Measurements from ENCODE around the gene OPN1MW2.
"Not testable (repeated sequence)": the region's sequence is repeated elsewhere in the genome, so short reads cannot be mapped to it uniquely, and the experiment has no call there.

The OPN1MW2 gene

GRCh38 chrX:154263072-154263471 lies 43.5 kb downstream of the OPN1MW2 start:
- in situ Hi-C loops (cut with HindIII; ENCODE audit: low sequenced_read_pairs) = not testable (repeated sequence)

DNA sequence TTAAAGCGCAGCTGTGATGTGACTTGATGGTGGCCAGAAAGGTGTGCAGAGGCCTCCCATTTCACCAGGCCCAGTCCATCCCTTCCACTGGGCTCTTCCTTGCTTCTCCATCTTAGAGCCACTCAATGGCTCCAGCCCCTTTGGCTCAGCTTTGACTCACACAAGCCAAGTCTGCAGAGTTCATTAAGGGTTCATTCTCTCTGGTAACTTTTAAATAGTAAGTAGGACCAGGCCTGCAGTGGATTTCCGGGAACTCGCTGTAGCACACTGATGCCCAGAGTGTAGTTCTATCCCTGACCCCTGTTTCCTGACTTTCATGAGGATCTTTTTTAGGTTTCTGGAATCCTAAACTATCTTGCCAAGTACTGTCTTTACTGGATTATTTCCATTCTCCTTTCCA lies 49.7 kb downstream of the OPN1MW2 start:
- in situ Hi-C loops (cut with HindIII; ENCODE audit: low sequenced_read_pairs) = not testable (repeated sequence)

Data from DLD1 (cell line).